ENCODE results near the gene PTAR1.
"Not testable (repeated sequence)": the region's sequence is repeated elsewhere in the genome, so short reads cannot be mapped to it uniquely, and the experiment has no call there.

Gene PTAR1

GRCh38 chr9:69768101-69768500 is 8.3 kb upstream of the PTAR1 start:
- no peaks in the 10 kb centered on the region for H3K36me3 ChIP-seq (replicated peaks)
- no peak overlapping the region for H3K4me3 ChIP-seq
- no peak for DNase-seq (ENCODE audit: low spot score in 2 of 2)
- no peaks in the 10 kb centered on the region for H3K9me3 ChIP-seq
- peaks cover 22% of the 10 kb centered on the region for H3K4me1 ChIP-seq
- in situ Hi-C loops (cut with MboI; ENCODE audit: low sequenced_read_pairs), result no loop called here
- H3K27me3 ChIP-seq (ENCODE audit: low read depth), result no peaks in the 10 kb centered on the region

DNA sequence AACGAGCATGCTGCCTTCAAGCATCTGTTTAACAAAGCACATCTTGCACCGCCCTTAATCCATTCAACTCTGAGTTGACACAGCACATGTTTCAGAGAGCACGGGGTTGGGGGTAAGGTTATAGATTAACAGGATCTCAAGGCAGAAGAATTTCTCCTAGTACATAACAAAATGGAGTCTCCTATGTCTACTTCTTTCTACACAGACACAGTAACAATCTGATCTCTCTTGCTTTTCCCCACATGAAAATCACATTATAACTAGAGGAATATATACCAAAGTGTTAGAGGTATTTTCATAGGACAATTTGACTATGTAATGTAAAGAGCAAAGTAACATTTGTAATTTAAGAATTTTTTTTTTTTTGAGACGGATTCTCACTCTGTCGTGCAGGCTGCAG is 4.1 kb upstream of the PTAR1 start:
- H3K36me3 ChIP-seq (replicated peaks); H3K9me3 ChIP-seq; H3K4me3 ChIP-seq; in situ Hi-C loops (cut with MboI; ENCODE audit: low sequenced_read_pairs); H3K27me3 ChIP-seq (ENCODE audit: low read depth); DNase-seq (ENCODE audit: low spot score in 2 of 2): not testable (repeated sequence)
- H3K4me1 ChIP-seq, result peaks cover 33% of the 10 kb centered on the region

GRCh38 chr9:69762527-69762926 is 2.7 kb upstream of the PTAR1 start:
- H3K4me1 ChIP-seq, result peaks cover 39% of the 10 kb centered on the region
- peaks cover 4% of the 10 kb centered on the region for H3K36me3 ChIP-seq (replicated peaks)
- H3K4me3 ChIP-seq, result no peak overlapping the region
- no peaks in the 10 kb centered on the region for H3K9me3 ChIP-seq
- DNase-seq (ENCODE audit: low spot score in 2 of 2), result no peak
- H3K27me3 ChIP-seq (ENCODE audit: low read depth), result no peaks in the 10 kb centered on the region
- in situ Hi-C loops (cut with MboI; ENCODE audit: low sequenced_read_pairs), result no loop called here

GRCh38 chr9:69760278-69760610 is 433 bp upstream of the PTAR1 start:
- Histone ChIP-seq H3K4me1 (peaks cover 55% of the 10 kb centered on the region), H3K9me3 (no peaks in the 10 kb centered on the region), H3K36me3 (replicated peaks) (peaks cover 5% of the 10 kb centered on the region), H3K4me3 (peak overlapping the region; percentile 71), H3K27me3 (ENCODE audit: low read depth) (no peaks in the 10 kb centered on the region)
- in situ Hi-C loops (cut with MboI; ENCODE audit: low sequenced_read_pairs), result no loop called here
- DNase-seq (ENCODE audit: low spot score in 2 of 2), result no peak

GRCh38 chr9:69759021-69759420 is 790 bp downstream of the PTAR1 start:
- in situ Hi-C loops (cut with MboI; ENCODE audit: low sequenced_read_pairs), result loop anchor here (10.0 kb wide), 1 partner anchor 84 kb away; the partner anchor contains the start of gene APBA1
- peak in 1 of 2 experiments; percentile 29 for DNase-seq (ENCODE audit: low spot score in 2 of 2)
- H3K9me3 ChIP-seq, result no peaks in the 10 kb centered on the region
- H3K4me3 ChIP-seq, result peak overlapping the region; percentile 71
- no peaks in the 10 kb centered on the region for H3K27me3 ChIP-seq (ENCODE audit: low read depth)
- H3K36me3 ChIP-seq (replicated peaks), result peaks cover 8% of the 10 kb centered on the region
- H3K4me1 ChIP-seq, result peaks cover 49% of the 10 kb centered on the region

GRCh38 chr9:69757996-69758675 is 1.7 kb downstream of the PTAR1 start:
- in situ Hi-C loops (cut with MboI; ENCODE audit: low sequenced_read_pairs), result loop anchor here (10.0 kb wide), 1 partner anchor 83 kb away; the partner anchor contains the start of gene APBA1
- Histone ChIP-seq H3K4me1 (peaks cover 55% of the 10 kb centered on the region), H3K9me3 (no peaks in the 10 kb centered on the region), H3K27me3 (ENCODE audit: low read depth) (no peaks in the 10 kb centered on the region), H3K36me3 (replicated peaks) (peaks cover 8% of the 10 kb centered on the region), H3K4me3 (peak overlapping the region; percentile 71)
- DNase-seq (ENCODE audit: low spot score in 2 of 2), result peak; percentile 13 to 40

DNA sequence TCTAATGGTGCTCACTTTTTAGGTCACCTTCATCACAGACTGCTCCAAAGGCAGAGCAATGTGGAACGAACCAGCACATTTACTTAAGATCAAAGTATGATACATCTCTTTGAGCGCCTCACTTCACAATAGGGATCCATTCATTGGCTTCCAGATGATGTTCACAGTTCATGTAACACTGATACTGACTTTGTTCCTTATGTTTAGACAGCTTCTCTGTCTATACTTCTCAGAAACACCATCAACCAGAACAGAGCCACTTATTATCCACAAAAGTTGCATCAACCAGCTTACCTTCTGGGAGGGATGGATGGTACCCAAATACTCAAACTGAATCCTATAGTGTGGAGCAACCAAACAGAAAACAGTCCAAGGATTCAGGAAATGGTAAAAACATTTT is 4.6 kb downstream of the PTAR1 start:
- no peak for DNase-seq (ENCODE audit: low spot score in 2 of 2)
- Histone ChIP-seq H3K4me1 (peaks cover 62% of the 10 kb centered on the region), H3K4me3 (no peak overlapping the region), H3K36me3 (replicated peaks) (peaks cover 13% of the 10 kb centered on the region), H3K27me3 (ENCODE audit: low read depth) (no peaks in the 10 kb centered on the region), H3K9me3 (no peaks in the 10 kb centered on the region)
- in situ Hi-C loops (cut with MboI; ENCODE audit: low sequenced_read_pairs), result loop anchor here (10.0 kb wide), 1 partner anchor 80 kb away; the partner anchor contains the start of gene APBA1

GRCh38 chr9:69753830-69754229 is 6.0 kb downstream of the PTAR1 start:
- in situ Hi-C loops (cut with MboI; ENCODE audit: low sequenced_read_pairs), result loop anchor here (10.0 kb wide), 1 partner anchor 79 kb away; the partner anchor contains the start of gene APBA1
- Histone ChIP-seq H3K36me3 (replicated peaks) (peaks cover 24% of the 10 kb centered on the region), H3K4me3 (no peak overlapping the region), H3K9me3 (no peaks in the 10 kb centered on the region), H3K4me1 (peaks cover 62% of the 10 kb centered on the region), H3K27me3 (ENCODE audit: low read depth) (no peaks in the 10 kb centered on the region)
- peak in 1 of 2 experiments; percentile 41 for DNase-seq (ENCODE audit: low spot score in 2 of 2)

GRCh38 chr9:69750085-69750484 is 9.7 kb downstream of the PTAR1 start:
- in situ Hi-C loops (cut with MboI; ENCODE audit: low sequenced_read_pairs), result loop anchor here (10.0 kb wide), 1 partner anchor 75 kb away; the partner anchor contains the start of gene APBA1
- no peak overlapping the region for H3K4me3 ChIP-seq
- peaks cover 44% of the 10 kb centered on the region for H3K4me1 ChIP-seq
- H3K9me3 ChIP-seq, result no peaks in the 10 kb centered on the region
- H3K27me3 ChIP-seq (ENCODE audit: low read depth), result no peaks in the 10 kb centered on the region
- peaks cover 52% of the 10 kb centered on the region for H3K36me3 ChIP-seq (replicated peaks)
- no peak for DNase-seq (ENCODE audit: low spot score in 2 of 2)

- H3K9me3 ChIP-seq, result no peaks in the 10 kb centered on the region
- in situ Hi-C loops (cut with MboI; ENCODE audit: low sequenced_read_pairs), result no loop called here
- no peak for DNase-seq (ENCODE audit: low spot score in 2 of 2)
- H3K4me3 ChIP-seq, result no peak overlapping the region
- peaks cover 32% of the 10 kb centered on the region for H3K4me1 ChIP-seq
- H3K27me3 ChIP-seq (ENCODE audit: low read depth), result no peaks in the 10 kb centered on the region
- peaks cover 54% of the 10 kb centered on the region for H3K36me3 ChIP-seq (replicated peaks)
These were observed 11.5 kb downstream of the PTAR1 start for GRCh38 chr9:69748304-69748703.

GRCh38 chr9:69746859-69747560 is 12.8 kb downstream of the PTAR1 start:
- H3K27me3 ChIP-seq (ENCODE audit: low read depth), result no peaks in the 10 kb centered on the region
- peaks cover 19% of the 10 kb centered on the region for H3K4me1 ChIP-seq
- H3K4me3 ChIP-seq, result no peak overlapping the region
- in situ Hi-C loops (cut with MboI; ENCODE audit: low sequenced_read_pairs), result no loop called here
- peaks cover 54% of the 10 kb centered on the region for H3K36me3 ChIP-seq (replicated peaks)
- no peak for DNase-seq (ENCODE audit: low spot score in 2 of 2)
- no peaks in the 10 kb centered on the region for H3K9me3 ChIP-seq

- Histone ChIP-seq H3K4me1 (peaks cover 12% of the 10 kb centered on the region), H3K9me3 (no peaks in the 10 kb centered on the region), H3K4me3 (no peak overlapping the region), H3K36me3 (replicated peaks) (peaks cover 61% of the 10 kb centered on the region), H3K27me3 (ENCODE audit: low read depth) (no peaks in the 10 kb centered on the region)
- in situ Hi-C loops (cut with MboI; ENCODE audit: low sequenced_read_pairs), result no loop called here
- DNase-seq (ENCODE audit: low spot score in 2 of 2), result peak in 1 of 2 experiments; percentile 34
These were observed 13.9 kb downstream of the PTAR1 start for GRCh38 chr9:69745716-69746437.

DNA sequence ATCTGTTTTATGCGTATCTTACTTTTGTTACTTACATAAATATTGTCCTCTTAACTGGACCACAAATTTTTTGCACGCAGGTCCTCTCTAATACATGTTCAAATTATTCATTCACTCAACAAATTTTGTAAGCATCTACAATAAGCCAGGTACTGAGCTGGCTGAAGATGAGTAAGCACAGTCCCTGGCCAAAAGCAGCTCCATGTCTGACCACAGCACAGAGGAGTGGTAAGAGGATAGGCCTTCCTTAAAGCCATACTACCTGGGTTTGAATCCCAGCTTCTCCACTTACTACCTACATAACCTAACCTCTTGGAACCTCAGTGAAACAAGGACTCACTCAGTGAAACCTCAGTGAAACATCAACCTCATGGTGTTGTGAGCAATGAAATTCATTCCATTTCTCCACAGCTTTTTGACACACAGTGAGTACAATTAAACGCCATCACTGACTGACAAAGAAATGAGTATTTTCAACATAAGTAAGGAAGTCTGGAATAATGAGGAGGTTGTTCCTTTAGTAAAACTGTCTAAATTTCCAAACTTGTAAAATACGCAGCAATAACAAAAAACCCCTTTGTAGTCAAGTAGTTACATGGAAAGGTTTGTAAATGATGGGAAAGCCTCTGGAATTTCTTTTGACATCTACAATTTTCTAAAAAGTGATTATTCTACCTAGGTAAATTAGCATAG is 15.0 kb downstream of the PTAR1 start:
- no peak for DNase-seq (ENCODE audit: low spot score in 2 of 2)
- H3K4me3 ChIP-seq, result no peak overlapping the region
- in situ Hi-C loops (cut with MboI; ENCODE audit: low sequenced_read_pairs), result no loop called here

More for the DNA sequence above, 15.0 kb downstream of the PTAR1 start:
- H3K9me3 ChIP-seq, result no peaks in the 10 kb centered on the region
- peaks cover 12% of the 10 kb centered on the region for H3K4me1 ChIP-seq
- peaks cover 61% of the 10 kb centered on the region for H3K36me3 ChIP-seq (replicated peaks)
- H3K27me3 ChIP-seq (ENCODE audit: low read depth), result no peaks in the 10 kb centered on the region
